Hippocampal formation (tissue), 2 donors: ENCODE results near the gene GATB.

Source experiments
- DNase-seq, 2 donors: peaks; one replicate each; lab custom pipeline; 2025; lab: John Stamatoyannopoulos, UW

The GATB gene

DNA sequence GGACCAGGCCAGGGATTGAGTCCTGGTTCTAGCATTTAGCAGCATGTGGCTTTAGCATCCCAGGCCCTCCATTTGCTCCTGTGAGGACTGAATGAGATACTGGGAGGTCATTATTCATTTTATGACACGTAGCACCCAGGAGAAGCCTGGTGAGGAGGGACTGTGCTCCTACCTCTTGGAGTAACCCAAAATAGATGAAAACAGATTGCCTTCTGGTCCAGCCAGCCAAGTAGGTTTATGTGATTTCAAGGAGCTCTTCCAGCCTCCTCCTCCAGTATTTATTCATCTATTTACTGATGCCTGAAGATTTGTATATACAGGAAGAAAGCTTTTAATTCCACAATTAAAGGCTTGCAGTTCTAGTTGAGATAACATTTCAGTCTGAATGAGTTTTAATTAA lies 109.3 kb downstream of the GATB start:
- DNase-seq: no peak

DNA sequence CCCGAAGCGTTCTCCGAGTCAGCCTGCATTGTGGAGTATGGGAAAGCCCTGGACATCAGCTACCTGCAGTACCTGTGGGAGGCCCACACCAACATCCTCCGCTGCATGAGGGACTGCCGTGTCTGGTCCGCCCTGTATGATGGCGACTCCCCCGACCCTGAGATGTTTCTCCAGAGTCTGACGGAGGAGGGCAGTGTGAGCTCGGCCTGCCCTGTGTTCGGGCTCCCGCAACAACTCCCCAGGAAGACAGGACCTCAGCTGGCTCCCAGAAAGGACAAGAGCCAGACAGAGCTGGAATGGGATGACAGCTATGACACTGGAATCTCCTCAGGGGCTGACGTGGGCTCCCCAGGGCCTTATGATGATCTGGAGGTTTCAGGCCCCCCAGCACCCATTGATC lies 111.3 kb downstream of the GATB start:
- no peak for DNase-seq

- DNase-seq: no peak
Measured at GRCh38 chr4:151646322-151646721, 114.5 kb downstream of the GATB start.

- no peak for DNase-seq
Measured at GRCh38 chr4:151644622-151645021, 116.2 kb downstream of the GATB start.

DNA sequence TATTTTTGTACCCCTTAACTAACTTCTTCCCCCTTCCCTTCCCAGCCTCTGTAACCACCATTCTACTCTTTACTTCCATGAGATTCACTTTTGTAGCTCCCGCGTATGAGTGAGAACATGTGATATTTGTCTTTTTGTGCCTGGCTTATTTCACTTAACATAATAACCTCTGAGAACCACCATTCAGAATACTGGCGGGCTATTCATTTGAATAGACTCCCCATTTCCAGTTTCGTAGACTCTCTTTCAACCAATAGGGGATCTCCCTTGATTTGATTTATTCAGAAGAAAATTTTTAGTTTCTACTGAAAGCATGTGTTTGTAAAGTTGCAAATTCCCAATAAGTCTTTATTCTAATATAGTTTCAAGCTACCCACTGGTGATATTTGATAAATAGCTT lies 117.2 kb downstream of the GATB start:
- no peak for DNase-seq

- no peak for DNase-seq
Measured at GRCh38 chr4:151641983-151642382, 118.8 kb downstream of the GATB start.

- DNase-seq: no peak
Measured at GRCh38 chr4:151641167-151641566, 119.6 kb downstream of the GATB start.

- no peak for DNase-seq
Measured at GRCh38 chr4:151640381-151640780, 120.4 kb downstream of the GATB start.

DNA sequence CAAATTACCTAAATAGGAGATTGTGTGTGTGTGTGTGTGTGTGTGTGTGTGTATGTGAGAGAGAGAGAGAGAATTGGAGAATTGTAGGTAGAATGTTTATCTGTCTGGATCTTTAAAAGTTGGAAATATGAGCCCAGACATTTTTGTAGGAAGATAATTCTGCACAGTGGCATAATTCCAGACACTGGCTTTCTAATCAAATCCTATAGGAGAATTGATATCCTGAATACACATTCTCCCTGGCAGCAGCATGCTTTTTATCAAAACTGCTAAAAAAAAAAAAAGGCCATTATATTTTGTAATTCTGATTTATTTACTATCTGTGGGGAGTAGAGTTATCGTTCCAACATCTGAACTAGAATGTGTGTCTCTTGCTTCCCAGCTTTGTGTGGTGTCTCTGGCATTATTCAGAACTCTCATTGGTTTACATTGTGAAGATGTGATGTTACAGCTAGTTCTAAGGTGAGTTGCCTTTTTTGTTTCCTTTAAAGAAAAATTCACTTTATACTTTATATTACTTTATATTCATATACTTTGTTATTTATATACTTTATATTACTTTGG lies 122.4 kb downstream of the GATB start:
- DNase-seq: no peak

GRCh38 chr4:151631349-151631748 lies 129.5 kb downstream of the GATB start:
- no peak for DNase-seq

- no peak for DNase-seq
Measured at GRCh38 chr4:151629097-151629783, 131.6 kb downstream of the GATB start.

DNA sequence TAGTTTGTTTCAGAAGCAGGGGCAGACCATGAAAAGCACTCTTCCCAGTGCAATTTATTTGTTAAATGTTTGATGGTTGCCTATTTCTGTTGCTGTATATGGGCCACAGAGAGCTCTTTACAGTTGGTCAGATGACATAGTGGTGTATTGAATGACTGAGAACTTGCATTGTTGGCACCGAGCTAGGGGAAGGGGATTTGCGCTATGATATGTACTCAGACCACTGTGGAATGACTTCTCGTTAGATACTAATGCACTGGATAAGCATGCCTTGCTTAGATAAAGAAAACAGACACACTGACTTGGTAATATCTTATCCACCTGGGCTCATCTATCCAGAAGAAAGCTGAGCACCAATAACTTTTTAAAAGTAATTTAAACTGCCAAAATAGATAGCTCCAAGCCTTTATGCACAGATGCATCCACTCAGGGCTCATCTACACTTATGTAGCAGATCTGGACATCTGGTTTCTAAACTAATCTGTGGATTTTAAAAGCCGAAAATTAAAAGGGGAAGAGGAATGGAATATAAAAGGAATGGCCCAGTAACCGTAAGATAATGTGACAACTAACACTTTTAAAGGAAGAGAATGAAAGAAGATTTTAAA lies 132.7 kb downstream of the GATB start:
- DNase-seq: no peak

DNA sequence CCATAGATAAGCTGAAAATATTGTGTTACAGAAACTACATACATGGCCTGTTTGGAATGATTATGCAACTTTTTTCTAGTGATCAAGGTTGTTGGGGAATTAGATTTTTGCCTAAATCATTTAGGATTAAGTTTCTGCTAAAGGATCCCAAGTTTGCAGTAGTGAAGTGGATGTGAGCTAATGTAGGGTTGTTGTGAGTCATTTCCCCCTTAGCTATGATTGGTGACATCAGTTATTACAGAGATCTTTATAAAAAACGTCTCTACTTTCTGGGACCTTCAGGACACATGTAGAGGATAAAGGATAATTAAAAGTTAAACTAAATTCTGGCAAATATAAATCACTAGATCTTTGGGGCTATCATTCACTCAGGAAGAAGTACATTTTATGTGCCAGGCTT lies 133.3 kb downstream of the GATB start:
- DNase-seq: no peak

DNA sequence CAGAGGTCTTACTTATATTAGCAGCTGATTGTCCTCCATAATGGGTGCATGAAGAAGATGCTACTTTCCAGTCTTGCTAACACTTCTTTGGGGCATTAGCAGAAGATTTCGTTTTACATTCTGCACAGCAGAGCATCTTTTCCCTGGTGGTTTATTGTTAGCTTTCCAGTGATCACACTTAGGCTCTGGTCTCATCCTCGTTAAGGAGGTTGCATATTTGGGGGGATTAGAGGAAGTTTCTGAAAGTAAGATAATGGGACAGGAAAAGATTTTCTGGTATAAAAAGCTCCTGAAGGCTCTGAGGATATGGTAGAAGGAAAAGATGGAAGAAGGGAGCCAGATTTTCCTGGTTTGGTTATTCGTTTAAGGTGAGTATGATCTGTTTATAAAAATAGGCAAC lies 134.1 kb downstream of the GATB start:
- DNase-seq: no peak

DNA sequence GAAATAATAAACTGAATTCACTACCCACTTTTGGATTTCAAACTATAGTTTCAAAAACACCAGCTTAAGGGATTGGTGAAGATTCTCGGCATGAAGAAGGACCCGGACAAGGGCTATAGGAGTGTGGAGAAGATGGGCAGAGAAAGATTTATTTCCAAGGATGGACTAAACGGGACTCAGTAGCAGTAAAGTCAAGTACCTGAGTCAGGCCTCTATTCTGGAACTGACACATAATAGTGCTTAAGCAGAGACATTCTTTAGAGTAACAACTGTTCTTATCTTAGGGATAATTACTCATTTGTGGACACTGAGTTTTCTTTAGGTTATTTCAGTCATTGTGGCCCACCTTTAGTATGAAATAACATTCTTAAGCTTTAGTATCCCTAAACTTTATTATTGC lies 134.6 kb downstream of the GATB start:
- DNase-seq: no peak

- peak in 1 of 2 donors; percentile 21 for DNase-seq
Measured at GRCh38 chr4:151624626-151625565, 135.9 kb downstream of the GATB start.
